ENCODE results near the gene SETDB2. TPM values are rescaled to one million over a fixed set of nuclear protein-coding genes. Genes with fewer than 3 reads are reported as not detected.

SETDB2 gene
- total and polyA plus RNA-seq, 2 experiments from 2014 or later: 2.8 to 5.7 TPM

GRCh38 chr13:49424011-49424560 lies 20.0 kb upstream of the SETDB2 start:
- no peaks in the 10 kb centered on the region for H4K20me1 ChIP-seq (ENCODE audit: insufficient read depth)
- no peak overlapping the region for H3K27ac ChIP-seq
- peaks cover 14% of the 10 kb centered on the region for H3K4me1 ChIP-seq (ENCODE audit: insufficient read depth)
- no peak overlapping the region for H2AFZ ChIP-seq
- H3F3A ChIP-seq (ENCODE audit: insufficient read depth): peaks cover 11% of the 10 kb centered on the region; the same call in 1 of the 2 replicates
- WGBS, 2 experiments (ENCODE audit: low coverage in 1 of 2, low lambda C conversion rate in 2 of 2, missing lambda C conversion rate in 2 of 2): 81 to 83% methylated on average over 7 of the region's 7 CpGs
- H3K4me2 ChIP-seq (ENCODE audit: unreplicated experiment): no peak overlapping the region
- H3K9me3 ChIP-seq (ENCODE audit: low read depth): no peaks in the 10 kb centered on the region
- H3K79me2 ChIP-seq (ENCODE audit: insufficient read depth): no peaks in the 10 kb centered on the region
- no peaks in the 10 kb centered on the region for H3K9me2 ChIP-seq (ENCODE audit: insufficient read depth)
- H3K27me3 ChIP-seq (replicated peaks; ENCODE audit: insufficient read depth): no peaks in the 10 kb centered on the region
- H3K36me3 ChIP-seq (ENCODE audit: low read depth): no peaks in the 10 kb centered on the region
- H3K9ac ChIP-seq: no peak overlapping the region
- DNase-seq: no peak
- TF ChIP-seq EZH2 (IDR thresholded peaks at IDR 0.05; ENCODE audit: insufficient read depth, poor library complexity, severe bottlenecking) (no peak), EZH2phosphoT487 (IDR thresholded peaks at IDR 0.05; ENCODE audit: insufficient read depth, low read depth) (no peak)
- in situ Hi-C loops (cut with MboI): no loop called here
- H3K4me3 ChIP-seq: no peak overlapping the region

GRCh38 chr13:49428041-49428763 lies 15.9 kb upstream of the SETDB2 start:
- no peak overlapping the region for H3K9ac ChIP-seq
- H3F3A ChIP-seq (ENCODE audit: insufficient read depth): peaks cover 4% of the 10 kb centered on the region; the same call in 1 of the 2 replicates
- no peak for TF ChIP-seq EZH2phosphoT487 (IDR thresholded peaks at IDR 0.05; ENCODE audit: insufficient read depth, low read depth)
- no peak for TF ChIP-seq EZH2 (IDR thresholded peaks at IDR 0.05; ENCODE audit: insufficient read depth, poor library complexity, severe bottlenecking)
- in situ Hi-C loops (cut with MboI): no loop called here
- no peak overlapping the region for H3K4me3 ChIP-seq
- H4K20me1 ChIP-seq (ENCODE audit: insufficient read depth): no peaks in the 10 kb centered on the region
- H3K27ac ChIP-seq: no peak overlapping the region
- no peaks in the 10 kb centered on the region for H3K9me3 ChIP-seq (ENCODE audit: low read depth)
- WGBS, 2 experiments (ENCODE audit: low coverage in 1 of 2, low lambda C conversion rate in 2 of 2, missing lambda C conversion rate in 2 of 2): 98 to 100% methylated on average over 2 of the region's 2 CpGs
- no peaks in the 10 kb centered on the region for H3K9me2 ChIP-seq (ENCODE audit: insufficient read depth)
- no peak overlapping the region for H3K4me2 ChIP-seq (ENCODE audit: unreplicated experiment)
- peaks cover 2% of the 10 kb centered on the region; the same call in 1 of the 2 replicates for H3K36me3 ChIP-seq (ENCODE audit: low read depth)
- DNase-seq: peak; percentile 26
- 0 out of 2 replicates have a peak overlapping the region, but pooled peaks have one; percentile 22 for H2AFZ ChIP-seq
- H3K79me2 ChIP-seq (ENCODE audit: insufficient read depth): no peaks in the 10 kb centered on the region
- 0 out of 2 replicates have a peak, but pooled peaks cover 5% of the 10 kb centered on the region for H3K4me1 ChIP-seq (ENCODE audit: insufficient read depth)
- H3K27me3 ChIP-seq (replicated peaks; ENCODE audit: insufficient read depth): no peaks in the 10 kb centered on the region

DNA sequence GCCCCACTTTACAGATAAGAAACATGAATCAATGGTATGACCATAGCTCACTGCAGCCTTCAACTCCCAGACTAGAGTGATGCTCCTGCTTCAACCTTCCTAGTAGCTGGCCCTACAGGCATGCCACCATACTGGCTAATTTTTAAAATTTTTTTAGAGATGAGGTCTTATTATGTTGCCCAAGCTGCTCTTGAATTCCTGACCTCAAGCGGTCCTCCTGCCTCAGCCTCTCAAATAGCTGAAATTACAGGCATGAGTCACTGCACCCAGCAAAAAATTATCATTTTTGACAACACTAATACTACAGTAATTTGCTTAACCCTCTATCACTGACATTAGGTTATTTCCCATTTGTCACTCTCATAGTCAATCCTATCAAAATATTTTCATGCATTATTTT lies 15.0 kb upstream of the SETDB2 start:
- Histone ChIP-seq H4K20me1 (ENCODE audit: insufficient read depth) (no peaks in the 10 kb centered on the region), H3K79me2 (ENCODE audit: insufficient read depth) (no peaks in the 10 kb centered on the region), H3K9me2 (ENCODE audit: insufficient read depth) (no peaks in the 10 kb centered on the region), H3K9ac (no peak overlapping the region), H3K27me3 (replicated peaks; ENCODE audit: insufficient read depth) (no peaks in the 10 kb centered on the region), H3K4me3 (no peak overlapping the region), H3K4me2 (ENCODE audit: unreplicated experiment) (no peak overlapping the region), H3K36me3 (ENCODE audit: low read depth) (peaks cover 2% of the 10 kb centered on the region; the same call in 1 of the 2 replicates), H3F3A (ENCODE audit: insufficient read depth) (peaks cover 4% of the 10 kb centered on the region; the same call in 1 of the 2 replicates), H3K4me1 (ENCODE audit: insufficient read depth) (0 out of 2 replicates have a peak, but pooled peaks cover 5% of the 10 kb centered on the region), H2AFZ (no peak overlapping the region), H3K9me3 (ENCODE audit: low read depth) (no peaks in the 10 kb centered on the region), H3K27ac (no peak overlapping the region)
- TF ChIP-seq EZH2 (IDR thresholded peaks at IDR 0.05; ENCODE audit: insufficient read depth, poor library complexity, severe bottlenecking): no peak
- no peak for TF ChIP-seq EZH2phosphoT487 (IDR thresholded peaks at IDR 0.05; ENCODE audit: insufficient read depth, low read depth)
- in situ Hi-C loops (cut with MboI): no loop called here
- WGBS, 2 experiments (ENCODE audit: low coverage in 1 of 2, low lambda C conversion rate in 2 of 2, missing lambda C conversion rate in 2 of 2): 65 to 76% methylated on average over 1 of the region's 1 CpG
- no peak for DNase-seq

GRCh38 chr13:49435992-49436391 lies 8.1 kb upstream of the SETDB2 start:
- in situ Hi-C loops (cut with MboI): no loop called here
- Histone ChIP-seq H3K36me3 (ENCODE audit: low read depth) (peaks cover 2% of the 10 kb centered on the region; the same call in 1 of the 2 replicates), H3K4me1 (ENCODE audit: insufficient read depth) (peaks cover 10% of the 10 kb centered on the region), H3K27ac (peak overlapping the region; percentile 34), H4K20me1 (ENCODE audit: insufficient read depth) (no peaks in the 10 kb centered on the region), H2AFZ (peak overlapping the region; percentile 61; the same call in 1 of the 2 replicates), H3K4me3 (no peak overlapping the region), H3K4me2 (ENCODE audit: unreplicated experiment) (peak overlapping the region; percentile 38), H3F3A (ENCODE audit: insufficient read depth) (0 out of 2 replicates have a peak, but pooled peaks cover 3% of the 10 kb centered on the region), H3K27me3 (replicated peaks; ENCODE audit: insufficient read depth) (no peaks in the 10 kb centered on the region), H3K9me2 (ENCODE audit: insufficient read depth) (no peaks in the 10 kb centered on the region), H3K9me3 (ENCODE audit: low read depth) (no peaks in the 10 kb centered on the region), H3K9ac (peak overlapping the region; percentile 31), H3K79me2 (ENCODE audit: insufficient read depth) (no peaks in the 10 kb centered on the region)
- peak; percentile 62 for DNase-seq
- TF ChIP-seq EZH2phosphoT487 (IDR thresholded peaks at IDR 0.05; ENCODE audit: insufficient read depth, low read depth) (no peak), EZH2 (IDR thresholded peaks at IDR 0.05; ENCODE audit: insufficient read depth, poor library complexity, severe bottlenecking) (no peak)
- 40 to 51% methylated on average over 1 of the region's 1 CpG for WGBS, 2 experiments (ENCODE audit: low coverage in 1 of 2, low lambda C conversion rate in 2 of 2, missing lambda C conversion rate in 2 of 2)
